HG03460 (cell line): ENCODE data around the gene PFKP.

Experiments used
- ATAC-seq: cut with Tn5 transposase; IDR thresholded peaks from one replicate; pipeline ENCODE4 v1.9.1; 2021; ENCODE audit not compliant: unreplicated experiment

Gene PFKP

GRCh38 chr10:3132036-3133025 lies 65.0 kb downstream of the PFKP start:
- no peak for ATAC-seq

- no peak for ATAC-seq
Observed at GRCh38 chr10:3133948-3134347, 66.6 kb downstream of the PFKP start.

- ATAC-seq, result no peak
Observed at GRCh38 chr10:3135006-3135405, 67.7 kb downstream of the PFKP start.

GRCh38 chr10:3136336-3136735 lies 69.0 kb downstream of the PFKP start:
- ATAC-seq, result no peak

- no peak for ATAC-seq
Observed at GRCh38 chr10:3136763-3137611, 69.6 kb downstream of the PFKP start.

GRCh38 chr10:3137958-3138726 lies 70.8 kb downstream of the PFKP start:
- no peak for ATAC-seq

GRCh38 chr10:3139216-3139910 lies 72.0 kb downstream of the PFKP start:
- ATAC-seq, result no peak

- ATAC-seq, result no peak
Observed at GRCh38 chr10:3140280-3140679, 72.9 kb downstream of the PFKP start.

GRCh38 chr10:3141351-3142005 lies 74.1 kb downstream of the PFKP start:
- ATAC-seq, result no peak

GRCh38 chr10:3142146-3142875 lies 75.0 kb downstream of the PFKP start:
- ATAC-seq, result no peak

GRCh38 chr10:3143366-3143765 lies 76.0 kb downstream of the PFKP start:
- no peak for ATAC-seq

GRCh38 chr10:3143791-3144434 lies 76.6 kb downstream of the PFKP start:
- ATAC-seq, result no peak

- no peak for ATAC-seq
Observed at GRCh38 chr10:3145366-3145765, 78.0 kb downstream of the PFKP start.

GRCh38 chr10:3146289-3146688 lies 78.9 kb downstream of the PFKP start:
- ATAC-seq, result no peak

GRCh38 chr10:3147117-3147820 lies 79.9 kb downstream of the PFKP start:
- ATAC-seq, result no peak

GRCh38 chr10:3148041-3148440 lies 80.7 kb downstream of the PFKP start:
- ATAC-seq, result no peak

- ATAC-seq, result no peak
Observed at GRCh38 chr10:3148994-3149393, 81.6 kb downstream of the PFKP start.

- no peak for ATAC-seq
Observed at GRCh38 chr10:3149918-3150317, 82.6 kb downstream of the PFKP start.
